GM21526 (cell line): Measurements from ENCODE around the gene MIXL1.
"Not testable (repeated sequence)": the region's sequence is repeated elsewhere in the genome, so short reads cannot be mapped to it uniquely, and the experiment has no call there.

Experiments used
- ATAC-seq: cut with Tn5 transposase; IDR thresholded peaks from one replicate; pipeline ENCODE4 v1.9.1; 2021; ENCODE audit warnings: moderate library complexity; ENCODE audit not compliant: unreplicated experiment, low FRiP score

MIXL1 gene

DNA sequence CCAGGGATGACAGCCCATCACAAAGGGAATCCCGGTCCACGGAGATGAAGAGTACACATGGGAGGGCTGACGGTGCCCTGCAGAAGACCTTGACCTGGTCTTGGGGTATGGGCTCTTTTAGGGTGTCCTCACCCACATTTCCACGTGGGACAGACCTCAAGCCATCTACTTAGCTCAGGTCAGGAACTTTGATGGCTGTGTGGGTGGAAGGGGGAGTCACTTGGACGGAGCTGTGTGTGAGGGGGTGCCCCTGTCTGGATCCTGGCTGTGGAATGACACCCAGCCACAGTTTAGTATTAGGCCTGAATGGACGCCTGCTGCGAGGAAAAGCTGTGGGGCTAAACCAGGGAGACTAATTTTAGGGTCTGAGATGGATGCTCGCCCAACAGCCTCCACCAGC is 10.9 kb upstream of the MIXL1 start:
- ATAC-seq, result no peak

GRCh38 chr1:226215239-226215638 is 8.2 kb upstream of the MIXL1 start:
- ATAC-seq, result no peak

DNA sequence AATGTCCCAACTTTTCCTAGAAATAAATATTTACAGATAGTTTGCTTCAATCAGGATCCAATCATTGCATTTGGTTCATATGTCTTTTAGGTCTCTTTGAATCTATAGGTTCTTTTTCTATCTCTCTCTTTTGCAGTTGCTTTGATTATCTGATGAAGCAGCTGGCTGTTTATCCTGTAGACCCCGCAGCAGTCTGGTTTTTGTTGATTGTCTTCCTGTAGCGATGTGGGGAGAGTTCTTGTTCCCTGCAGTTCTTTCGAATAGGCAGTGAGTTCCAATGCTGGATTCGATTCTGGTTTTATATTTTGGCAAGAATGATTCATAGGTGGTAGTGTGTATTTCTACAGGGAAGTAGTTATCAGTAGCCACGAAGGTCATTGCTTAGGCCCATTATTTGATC is 7.4 kb upstream of the MIXL1 start:
- ATAC-seq, result no peak

GRCh38 chr1:226217273-226217672 is 6.2 kb upstream of the MIXL1 start:
- no peak for ATAC-seq

GRCh38 chr1:226220473-226221189 is 2.8 kb upstream of the MIXL1 start:
- no peak for ATAC-seq

DNA sequence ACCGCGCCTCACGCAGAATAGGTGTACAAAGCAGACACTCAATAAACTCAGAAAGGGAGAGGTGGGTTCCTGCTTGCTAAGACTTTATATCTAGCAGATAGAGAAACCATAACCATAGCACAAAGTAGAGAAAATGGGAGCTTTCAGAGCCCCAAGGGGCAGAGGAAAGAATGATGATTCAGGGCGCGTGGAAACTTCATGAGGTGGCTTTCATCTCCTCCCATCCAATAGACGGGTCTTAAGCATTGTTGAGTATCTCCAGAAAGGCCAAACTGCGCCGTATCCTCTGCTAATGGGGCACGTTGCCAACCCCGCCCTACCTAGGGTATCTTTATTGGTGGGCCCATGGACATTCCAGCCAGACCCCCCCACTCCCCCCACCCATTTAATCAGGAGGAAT is 778 bp upstream of the MIXL1 start:
- ATAC-seq, result no peak

DNA sequence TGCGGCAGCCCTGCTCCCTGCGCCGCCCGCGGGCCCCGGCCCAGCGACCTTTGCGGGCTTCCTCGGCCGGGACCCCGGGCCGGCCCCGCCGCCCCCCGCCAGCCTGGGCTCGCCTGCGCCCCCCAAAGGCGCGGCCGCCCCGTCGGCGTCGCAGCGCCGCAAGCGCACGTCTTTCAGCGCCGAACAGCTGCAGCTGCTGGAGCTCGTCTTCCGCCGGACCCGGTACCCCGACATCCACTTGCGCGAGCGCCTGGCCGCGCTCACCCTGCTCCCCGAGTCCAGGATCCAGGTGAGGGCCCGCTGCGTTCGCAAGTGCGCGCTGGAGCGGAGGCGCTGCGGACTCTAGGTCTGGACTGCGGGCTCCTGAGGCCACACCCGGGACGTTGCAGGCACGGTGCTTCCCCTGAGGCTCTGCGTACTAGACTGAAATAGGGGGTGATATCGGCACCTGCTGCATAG is 351 bp downstream of the MIXL1 start:
- peak; percentile 72 for ATAC-seq

- ATAC-seq, result no peak
Observed at GRCh38 chr1:226226601-226227000, 3.1 kb downstream of the MIXL1 start.

DNA sequence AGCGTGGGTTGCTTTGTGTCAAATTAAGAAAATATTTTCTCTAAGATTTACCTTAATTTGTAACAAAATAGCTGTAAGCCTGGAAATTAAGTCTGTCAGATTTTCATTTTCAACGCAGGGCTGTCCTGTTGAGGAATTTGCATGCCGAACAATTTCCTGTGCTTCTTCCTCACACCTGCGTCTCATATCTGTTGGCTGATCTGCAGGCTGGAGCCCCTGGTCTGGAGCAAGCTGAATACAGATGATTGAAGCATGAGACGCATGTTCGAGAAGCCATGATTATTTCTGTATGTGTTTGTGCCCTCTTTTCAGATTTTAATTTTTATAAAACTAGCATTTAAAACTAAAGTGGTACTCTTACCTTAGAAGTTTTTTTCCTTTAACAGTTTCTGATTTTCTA is 9.8 kb downstream of the MIXL1 start:
- no peak for ATAC-seq

DNA sequence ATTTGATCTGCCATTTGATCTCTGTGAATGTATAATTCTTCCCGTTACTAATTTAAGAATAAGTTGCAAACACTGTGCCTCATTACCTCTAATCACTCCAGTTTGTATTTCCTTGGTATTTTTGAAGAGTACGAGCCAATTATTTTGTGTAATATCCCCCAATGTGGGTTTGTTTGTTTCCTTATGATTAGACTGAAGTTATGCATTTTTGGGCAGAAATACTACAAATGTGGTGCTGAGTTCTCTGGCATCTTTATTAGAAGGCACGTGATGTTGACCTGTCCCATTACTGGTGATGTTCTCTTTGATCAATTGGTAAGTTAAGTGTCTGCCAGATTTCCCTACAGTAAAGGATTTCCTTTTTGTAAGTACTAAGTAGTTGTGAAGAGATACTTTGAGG is 10.3 kb downstream of the MIXL1 start:
- no peak for ATAC-seq

GRCh38 chr1:226236826-226237225 is 13.4 kb downstream of the MIXL1 start:
- no peak for ATAC-seq

DNA sequence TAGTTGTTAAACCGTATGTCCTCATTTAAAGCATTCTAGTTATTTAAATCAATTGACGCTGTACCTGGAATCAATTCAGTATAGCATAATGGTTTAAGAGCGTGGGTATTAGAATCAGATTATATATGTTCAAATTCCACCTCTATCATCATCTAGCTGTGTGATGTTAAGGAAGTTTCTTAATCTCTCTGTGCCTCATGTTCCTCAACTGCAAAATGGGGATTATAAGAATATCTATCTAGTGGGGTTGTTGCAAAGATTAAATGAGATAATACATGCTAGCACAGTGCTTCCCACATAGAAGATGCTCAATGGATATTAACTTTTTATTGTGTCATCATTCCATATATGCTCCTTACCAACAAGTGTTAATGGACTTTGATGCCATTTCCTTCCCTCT is 16.0 kb downstream of the MIXL1 start:
- ATAC-seq, result no peak

GRCh38 chr1:226248091-226248490 is 24.6 kb downstream of the MIXL1 start:
- ATAC-seq, result no peak

DNA sequence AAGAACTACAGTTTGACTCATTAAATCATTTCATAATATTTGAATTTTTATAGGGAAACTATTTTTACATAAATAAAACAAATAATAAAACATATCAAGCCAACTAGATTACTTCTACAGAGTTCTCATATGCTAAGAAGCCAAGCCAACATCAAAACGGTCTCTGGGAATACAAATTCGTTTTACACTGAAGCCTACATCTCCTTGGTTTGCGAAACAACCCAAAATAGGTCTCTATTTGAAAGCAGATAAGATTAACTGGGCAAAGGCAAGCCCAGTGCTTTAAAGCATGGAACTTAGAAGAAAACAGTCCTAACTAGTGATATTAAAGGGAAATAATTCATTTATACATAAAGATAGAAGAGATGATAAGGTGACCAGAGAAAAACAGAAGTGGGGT is 25.3 kb downstream of the MIXL1 start:
- no peak for ATAC-seq

GRCh38 chr1:226250511-226250910 is 27.0 kb downstream of the MIXL1 start:
- ATAC-seq, result no peak

- ATAC-seq, result not testable (repeated sequence)
Observed at GRCh38 chr1:226252841-226253240, 29.4 kb downstream of the MIXL1 start.

DNA sequence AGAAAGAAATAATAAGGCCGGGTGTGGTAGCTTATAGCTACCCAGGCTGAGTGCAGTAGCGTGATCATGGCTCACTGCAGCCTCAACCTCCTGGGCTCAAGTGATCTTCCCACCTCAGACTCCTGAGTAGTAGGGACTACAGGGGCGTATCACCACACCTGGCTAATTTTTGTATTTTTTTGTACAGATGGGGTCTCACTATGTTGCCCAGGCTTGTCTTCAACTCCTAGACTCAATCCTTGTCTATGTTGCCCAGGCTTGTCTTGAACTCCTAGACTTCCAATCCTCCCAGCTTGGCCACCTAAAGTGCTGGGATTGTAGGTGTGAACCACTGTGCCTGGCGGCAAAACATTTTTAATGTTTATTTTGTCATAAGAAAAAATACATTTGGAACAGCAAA is 30.5 kb downstream of the MIXL1 start:
- no peak for ATAC-seq

DNA sequence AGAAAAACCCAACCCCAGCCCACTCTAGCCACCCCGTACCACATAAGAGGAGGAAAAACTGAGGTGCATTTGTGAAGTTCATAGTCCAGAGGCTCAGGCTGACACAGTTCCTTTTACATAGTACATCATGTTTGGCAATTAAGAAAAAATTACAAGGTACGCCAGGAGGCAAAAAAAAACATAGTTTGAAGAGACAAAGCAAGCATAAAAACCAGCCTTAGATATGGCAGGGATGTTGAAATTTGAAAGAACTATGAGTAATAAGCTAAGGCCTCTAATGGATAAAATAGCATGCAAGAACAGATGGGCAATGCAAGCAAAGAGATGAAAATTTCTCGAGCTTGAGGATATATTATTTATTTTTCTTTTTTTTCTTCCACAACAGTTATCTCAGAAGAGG is 31.9 kb downstream of the MIXL1 start:
- ATAC-seq, result no peak

DNA sequence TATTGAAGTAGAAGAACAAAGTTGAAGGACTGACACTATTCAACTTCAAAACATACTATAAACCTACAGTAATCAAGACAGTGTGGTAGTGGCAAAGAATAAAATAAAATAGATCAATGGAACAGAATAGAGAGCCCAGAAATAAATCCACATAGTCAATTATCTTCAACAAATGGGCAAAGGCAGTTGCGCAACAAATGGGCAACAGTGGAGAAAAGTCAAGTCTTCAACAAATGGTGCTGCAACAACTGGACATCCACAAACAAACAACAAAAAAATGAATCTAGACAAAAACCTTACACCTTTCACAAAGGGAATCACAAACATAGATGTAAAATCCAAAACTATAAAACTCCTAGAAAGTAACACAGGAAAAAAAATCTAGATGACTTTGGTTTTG is 38.4 kb downstream of the MIXL1 start:
- no peak for ATAC-seq

DNA sequence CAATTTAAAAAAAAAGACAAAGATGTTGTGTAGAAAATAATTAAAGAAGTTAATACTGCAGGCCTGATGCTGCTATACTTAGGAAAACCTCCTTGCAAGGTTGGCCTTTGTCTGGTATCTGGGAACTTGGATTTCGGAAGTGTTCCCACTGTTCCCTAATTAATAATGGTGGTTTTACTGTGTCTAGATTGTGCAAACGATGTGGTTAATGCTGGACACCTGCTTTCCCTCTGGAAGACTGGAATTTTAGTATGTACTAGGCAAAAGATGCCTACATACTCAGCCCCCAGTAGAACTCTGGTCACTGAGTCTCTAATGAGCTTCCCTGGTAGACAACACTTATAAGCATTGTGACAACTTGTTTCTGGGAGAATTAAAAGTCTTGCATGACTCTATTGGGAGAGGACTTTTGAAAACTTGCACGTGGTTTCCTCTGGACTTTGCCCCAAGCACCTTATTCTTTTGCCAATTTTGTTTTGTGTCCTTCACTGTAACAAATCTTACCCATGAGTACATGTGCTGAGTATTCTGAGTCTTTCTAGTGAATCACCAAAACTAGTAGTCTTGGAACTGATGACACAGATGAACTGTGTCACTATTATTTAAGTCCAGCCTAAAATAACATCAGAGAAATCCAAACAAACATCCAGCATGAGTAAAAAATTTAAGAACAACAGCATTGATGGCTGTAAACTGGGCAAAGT is 45.1 kb downstream of the MIXL1 start:
- no peak for ATAC-seq

DNA sequence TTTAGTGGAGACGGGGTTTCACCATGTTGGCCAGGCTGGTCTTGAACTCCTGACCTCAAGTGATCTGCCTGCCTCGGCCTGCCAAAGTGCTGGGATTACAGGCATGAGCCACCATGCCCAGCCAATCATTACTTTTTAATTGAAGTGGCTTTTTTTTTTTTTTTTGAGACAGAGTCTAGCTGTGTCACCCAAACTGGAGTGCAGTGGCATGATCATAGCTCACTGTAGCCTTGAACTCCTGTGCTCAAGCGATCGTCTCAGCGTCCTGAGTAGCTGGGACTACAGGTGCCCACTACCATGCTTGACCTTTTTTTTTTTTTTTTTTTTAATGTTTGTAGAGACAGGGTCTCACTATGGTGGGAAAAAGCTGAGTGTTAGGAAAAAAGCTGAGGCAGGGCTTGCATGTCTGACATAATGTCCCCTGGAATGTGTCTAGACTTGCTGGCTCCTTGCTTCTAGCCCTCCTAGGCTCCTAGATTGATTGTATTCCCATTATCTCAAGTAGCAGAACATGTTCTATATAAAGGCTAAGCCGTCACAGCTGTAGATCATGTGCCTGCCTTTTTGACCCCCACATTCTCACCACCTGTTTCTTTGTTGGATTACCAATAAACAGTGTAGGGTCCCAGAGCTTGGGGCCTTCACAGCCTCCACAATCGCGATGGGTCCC is 48.9 kb downstream of the MIXL1 start:
- not testable (repeated sequence) for ATAC-seq

- no peak for ATAC-seq
Observed at GRCh38 chr1:226274138-226274537, 50.7 kb downstream of the MIXL1 start.
